ENCODE results near the gene VDAC2.

Gene VDAC2

DNA sequence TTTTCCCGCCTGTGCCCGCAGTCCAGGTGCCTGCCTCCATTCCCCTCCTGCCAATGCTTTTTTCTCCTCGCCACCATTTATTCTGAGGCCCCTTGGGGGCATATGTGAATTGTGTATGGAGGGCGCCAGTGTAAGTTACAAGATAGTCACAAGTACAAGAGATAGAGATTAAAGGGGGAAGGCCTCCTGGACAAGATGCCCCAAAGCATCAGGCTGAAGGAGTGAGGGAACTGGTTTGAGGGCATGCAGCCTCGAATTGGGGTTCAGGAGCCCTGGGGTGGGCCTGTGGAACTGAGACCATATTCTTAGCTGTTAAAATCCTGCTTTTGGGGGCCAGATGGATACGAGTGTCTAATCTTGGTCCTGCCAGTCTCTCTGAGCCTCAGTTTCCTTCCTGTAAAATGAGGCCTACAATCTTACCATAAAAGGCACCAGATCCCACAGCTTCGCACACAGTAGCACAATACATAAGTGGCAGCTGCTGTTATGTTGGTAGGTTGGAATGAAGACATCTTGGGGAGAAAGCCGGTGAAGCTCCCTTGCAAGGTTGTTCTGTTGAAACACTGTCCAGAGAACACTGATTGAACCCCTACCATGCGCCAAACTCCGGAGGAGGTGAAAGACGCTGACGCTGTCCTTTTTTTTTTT, 25.7 kb downstream of the VDAC2 start:
- CTCF ChIA-PET: interaction anchor here (0.7 to 3.2 kb wide), 15 partner anchors 9 to 986 kb away, joined by 3 to 13 read pairs (median 4); a partner anchor contains a TSS
- TF ChIP-seq L3MBTL2 (conservative IDR thresholded peaks at IDR 0.05) (peak; percentile 60; the same call in 1 of the 2 replicates), FOXM1 (IDR thresholded peaks at IDR 0.05; ENCODE audit: borderline replicate concordance) (no peak)
- DNase-seq (ENCODE audit: extremely low spot score): no peak
- POLR2A ChIA-PET: interaction anchor here (1.2 to 5.8 kb wide), 4 partner anchors 26 to 165 kb away, joined by 4 to 48 read pairs (median 12); partner anchors contain the start of genes SAMD8, VDAC2 and ZNF503

- DNase-seq (ENCODE audit: extremely low spot score): no peak
- CTCF ChIA-PET: interaction anchor here (0.6 to 3.2 kb wide), 3 partner anchors 157 to 1076 kb away, joined by 3 to 13 read pairs (median 3); no protein-coding TSS in a partner anchor
- POLR2A ChIA-PET: interaction anchor here (0.7 to 2.7 kb wide), 4 partner anchors 27 to 671 kb away, joined by 3 to 9 read pairs (median 4); partner anchors contain the start of genes VDAC2 and ZNF503
Measured at GRCh38 chr10:75238182-75239095, 27.8 kb downstream of the VDAC2 start.

GRCh38 chr10:75239096-75239790, 28.6 kb downstream of the VDAC2 start:
- no peak for DNase-seq (ENCODE audit: extremely low spot score)
- ChIA-PET CTCF (interaction anchor here (0.6 to 1.1 kb wide), 3 partner anchors 138 to 1075 kb away, joined by 3 read pairs; no protein-coding TSS in a partner anchor), POLR2A (interaction anchor here (1.0 kb wide), 1 partner anchor 57 kb away, joined by 5 read pairs; no protein-coding TSS in a partner anchor)
- no peak for TF ChIP-seq ARNT (IDR thresholded peaks at IDR 0.05)
- TF ChIP-seq, protein P1, sequence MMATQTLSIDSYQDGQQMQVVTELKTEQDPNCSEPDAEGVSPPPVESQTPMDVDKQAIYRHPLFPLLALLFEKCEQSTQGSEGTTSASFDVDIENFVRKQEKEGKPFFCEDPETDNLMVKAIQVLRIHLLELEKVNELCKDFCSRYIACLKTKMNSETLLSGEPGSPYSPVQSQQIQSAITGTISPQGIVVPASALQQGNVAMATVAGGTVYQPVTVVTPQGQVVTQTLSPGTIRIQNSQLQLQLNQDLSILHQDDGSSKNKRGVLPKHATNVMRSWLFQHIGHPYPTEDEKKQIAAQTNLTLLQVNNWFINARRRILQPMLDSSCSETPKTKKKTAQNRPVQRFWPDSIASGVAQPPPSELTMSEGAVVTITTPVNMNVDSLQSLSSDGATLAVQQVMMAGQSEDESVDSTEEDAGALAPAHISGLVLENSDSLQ (IDR thresholded peaks at IDR 0.05): no peak
- no peak for TF ChIP-seq HDGF (IDR thresholded peaks at IDR 0.05; ENCODE audit: borderline replicate concordance)
- no peak for TF ChIP-seq CTBP1 (IDR thresholded peaks at IDR 0.05; ENCODE audit: borderline replicate concordance)
- no peak for TF ChIP-seq NFRKB (IDR thresholded peaks at IDR 0.05)
- no peak for TF ChIP-seq TARDBP (IDR thresholded peaks at IDR 0.05)
- no peak for TF ChIP-seq SUZ12 (IDR thresholded peaks at IDR 0.05)

More at GRCh38 chr10:75238182-75239095, 27.8 kb downstream of the VDAC2 start:
- TF ChIP-seq HDGF (IDR thresholded peaks at IDR 0.05; ENCODE audit: borderline replicate concordance) (no peak), SUZ12 (IDR thresholded peaks at IDR 0.05) (no peak), CTBP1 (IDR thresholded peaks at IDR 0.05; ENCODE audit: borderline replicate concordance) (no peak), ELF4 (IDR thresholded peaks at IDR 0.05) (no peak), LEF1 (IDR thresholded peaks at IDR 0.05; ENCODE audit: borderline replicate concordance) (no peak), TARDBP (IDR thresholded peaks at IDR 0.05) (no peak), ARNT (IDR thresholded peaks at IDR 0.05) (no peak), NFRKB (IDR thresholded peaks at IDR 0.05) (no peak), FOXM1 (IDR thresholded peaks at IDR 0.05; ENCODE audit: borderline replicate concordance) (no peak)

- ChIA-PET POLR2A (interaction anchor here (1.0 kb wide), 1 partner anchor 55 kb away, joined by 5 read pairs; no protein-coding TSS in a partner anchor), CTCF (interaction anchor here (1.1 kb wide), 1 partner anchor 155 kb away, joined by 3 read pairs; no protein-coding TSS in a partner anchor)
Measured at GRCh38 chr10:75240329-75241076, 29.9 kb downstream of the VDAC2 start.

DNA sequence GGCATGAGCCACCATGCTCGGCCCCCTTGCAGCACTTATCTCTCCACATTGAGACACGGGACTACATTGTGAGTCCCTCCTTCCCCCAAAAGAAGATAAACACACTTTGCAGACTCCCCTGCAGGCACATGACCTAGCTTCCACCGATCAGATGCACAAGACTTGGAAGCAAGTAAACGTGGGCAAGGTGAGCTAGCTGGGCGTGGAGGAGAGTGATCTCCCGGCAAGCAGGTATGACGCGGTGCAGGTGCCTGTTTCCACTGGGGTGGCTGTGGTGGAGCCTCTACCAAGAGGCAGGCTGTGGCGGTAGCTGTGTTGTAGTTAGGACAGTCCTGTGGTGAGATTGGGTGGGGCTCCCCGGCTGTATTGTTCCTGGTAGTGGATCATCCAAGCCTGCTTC, 32.8 kb downstream of the VDAC2 start:
- CTCF ChIA-PET: no interaction called here
- POLR2A ChIA-PET: interaction anchor here (0.8 kb wide), 1 partner anchor 9 kb away, joined by 3 read pairs; no protein-coding TSS in a partner anchor
- no peak for DNase-seq (ENCODE audit: extremely low spot score)
- TF ChIP-seq, protein P1 (IDR thresholded peaks at IDR 0.05): no peak
- TF ChIP-seq CTBP1 (IDR thresholded peaks at IDR 0.05; ENCODE audit: borderline replicate concordance): no peak
- no peak for TF ChIP-seq ARNT (IDR thresholded peaks at IDR 0.05)
- no peak for TF ChIP-seq ZNF384 (IDR thresholded peaks at IDR 0.05)
- no peak for TF ChIP-seq FOXA1 (IDR thresholded peaks at IDR 0.05)
- no peak for TF ChIP-seq LEF1 (IDR thresholded peaks at IDR 0.05; ENCODE audit: borderline replicate concordance)
- TF ChIP-seq HDGF (IDR thresholded peaks at IDR 0.05; ENCODE audit: borderline replicate concordance): no peak
- TF ChIP-seq SUZ12 (IDR thresholded peaks at IDR 0.05): no peak
- TF ChIP-seq SP1 (IDR thresholded peaks at IDR 0.05): no peak
- no peak for TF ChIP-seq BHLHE40 (IDR thresholded peaks at IDR 0.05; ENCODE audit: borderline replicate concordance)
- TF ChIP-seq TARDBP (IDR thresholded peaks at IDR 0.05): no peak
- no peak for TF ChIP-seq L3MBTL2 (conservative IDR thresholded peaks at IDR 0.05)
- TF ChIP-seq FOXK2 (IDR thresholded peaks at IDR 0.05): no peak
- no peak for TF ChIP-seq NFRKB (IDR thresholded peaks at IDR 0.05)

More at GRCh38 chr10:75240329-75241076, 29.9 kb downstream of the VDAC2 start:
- TF ChIP-seq SP1 (IDR thresholded peaks at IDR 0.05): no peak
- TF ChIP-seq FOXA1 (IDR thresholded peaks at IDR 0.05): no peak
- TF ChIP-seq ARNT (IDR thresholded peaks at IDR 0.05): no peak
- TF ChIP-seq, protein P1 (IDR thresholded peaks at IDR 0.05): no peak
- no peak for TF ChIP-seq ZNF384 (IDR thresholded peaks at IDR 0.05)
- no peak for TF ChIP-seq SUZ12 (IDR thresholded peaks at IDR 0.05)
- no peak for DNase-seq (ENCODE audit: extremely low spot score)
